GM19193 (cell line): ENCODE data around the gene CATSPERB.

Experiments used
- POLR2A ChIP-seq: IDR thresholded peaks from 4 replicates; pipeline ENCODE4 v1.6.1; 2011; ENCODE audit not compliant: insufficient read depth, insufficient read length; ENCODE audit errors: extremely low read depth

The CATSPERB gene

GRCh38 chr14:91573894-91574837 is 157.7 kb downstream of the CATSPERB start:
- no peak for TF ChIP-seq POLR2A

GRCh38 chr14:91573528-91573893 is 158.4 kb downstream of the CATSPERB start:
- no peak for TF ChIP-seq POLR2A

GRCh38 chr14:91570021-91570420 is 161.9 kb downstream of the CATSPERB start:
- no peak for TF ChIP-seq POLR2A

GRCh38 chr14:91569301-91569700 is 162.6 kb downstream of the CATSPERB start:
- TF ChIP-seq POLR2A: no peak

- no peak for TF ChIP-seq POLR2A
These were observed 163.3 kb downstream of the CATSPERB start for GRCh38 chr14:91568626-91569025.

- no peak for TF ChIP-seq POLR2A
These were observed 176.4 kb downstream of the CATSPERB start for GRCh38 chr14:91555531-91555930.

- no peak for TF ChIP-seq POLR2A
These were observed 177.2 kb downstream of the CATSPERB start for GRCh38 chr14:91554535-91555332.

- no peak for TF ChIP-seq POLR2A
These were observed 183.8 kb downstream of the CATSPERB start for GRCh38 chr14:91548108-91548507.

- no peak for TF ChIP-seq POLR2A
These were observed 185.8 kb downstream of the CATSPERB start for GRCh38 chr14:91545946-91546716.

- no peak for TF ChIP-seq POLR2A
These were observed 186.7 kb downstream of the CATSPERB start for GRCh38 chr14:91545204-91545603.

GRCh38 chr14:91536327-91536726 is 195.6 kb downstream of the CATSPERB start:
- no peak for TF ChIP-seq POLR2A

GRCh38 chr14:91533623-91534022 is 198.3 kb downstream of the CATSPERB start:
- TF ChIP-seq POLR2A: no peak
